RWPE2 (cell line): Measurements from ENCODE around the gene GDF11.
A peak's percentile ranks its signal among the peaks of the same experiment; 100 is the strongest.

Source experiments
- ATAC-seq: fragments of 200-7000 bp; cut with Tn5 transposase; 3 replicates; pipeline ENCODE4 v1.9.1; 2021; ENCODE audit warnings: low read depth
- DNase-seq: peaks from one replicate; pipeline ENCODE4 v3.0.0-alpha.2; 2020; ENCODE audit warnings: low spot score
- H3K27ac ChIP-seq: fragments of 450-650 bp; 2 replicates; pipeline ENCODE4 v1.5.1; 2017; ENCODE audit warnings: mild to moderate bottlenecking; ENCODE audit not compliant: poor library complexity, severe bottlenecking
- H3K27me3 ChIP-seq: fragments of 250-450 bp; sonication (Bioruptor Pico); 2 replicates; pipeline ENCODE4 v1.5.1; 2021; ENCODE audit warnings: mild to moderate bottlenecking, moderate library complexity; ENCODE audit not compliant: insufficient read depth, poor library complexity, severe bottlenecking
- H3K36me3 ChIP-seq: fragments of 250-450 bp; sonication (Bioruptor Pico); 2 replicates; pipeline ENCODE4 v1.5.1; 2020; ENCODE audit warnings: low read depth, mild to moderate bottlenecking, moderate library complexity
- H3K4me1 ChIP-seq: fragments of 250-450 bp; sonication (Bioruptor Pico); 2 replicates; pipeline ENCODE4 v1.5.1; 2021; ENCODE audit warnings: mild to moderate bottlenecking, moderate library complexity; ENCODE audit not compliant: insufficient read depth, poor library complexity, severe bottlenecking
- H3K4me3 ChIP-seq: fragments of 250-450 bp; sonication (Bioruptor Pico); 2 replicates; pipeline ENCODE4 v1.5.1; 2021; ENCODE audit warnings: mild to moderate bottlenecking, moderate library complexity; ENCODE audit not compliant: severe bottlenecking
- H3K9me3 ChIP-seq: fragments of 250-450 bp; sonication (Bioruptor Pico); 2 replicates; pipeline ENCODE4 v1.5.1; 2021; ENCODE audit warnings: mild to moderate bottlenecking, moderate library complexity; ENCODE audit not compliant: severe bottlenecking
- TF ChIP-seq, protein P1 (sequence below): fragments of 450-650 bp; IDR thresholded peaks from one replicate; pipeline ENCODE4 v1.5.1; 2017; ENCODE audit warnings: mild to moderate bottlenecking, moderate library complexity; ENCODE audit not compliant: poor library complexity, severe bottlenecking

The GDF11 gene

GRCh38 chr12:55716582-55716957, 26.4 kb upstream of the GDF11 start:
- no peaks in the 10 kb centered on the region for H3K27me3 ChIP-seq
- no peak for DNase-seq

DNA sequence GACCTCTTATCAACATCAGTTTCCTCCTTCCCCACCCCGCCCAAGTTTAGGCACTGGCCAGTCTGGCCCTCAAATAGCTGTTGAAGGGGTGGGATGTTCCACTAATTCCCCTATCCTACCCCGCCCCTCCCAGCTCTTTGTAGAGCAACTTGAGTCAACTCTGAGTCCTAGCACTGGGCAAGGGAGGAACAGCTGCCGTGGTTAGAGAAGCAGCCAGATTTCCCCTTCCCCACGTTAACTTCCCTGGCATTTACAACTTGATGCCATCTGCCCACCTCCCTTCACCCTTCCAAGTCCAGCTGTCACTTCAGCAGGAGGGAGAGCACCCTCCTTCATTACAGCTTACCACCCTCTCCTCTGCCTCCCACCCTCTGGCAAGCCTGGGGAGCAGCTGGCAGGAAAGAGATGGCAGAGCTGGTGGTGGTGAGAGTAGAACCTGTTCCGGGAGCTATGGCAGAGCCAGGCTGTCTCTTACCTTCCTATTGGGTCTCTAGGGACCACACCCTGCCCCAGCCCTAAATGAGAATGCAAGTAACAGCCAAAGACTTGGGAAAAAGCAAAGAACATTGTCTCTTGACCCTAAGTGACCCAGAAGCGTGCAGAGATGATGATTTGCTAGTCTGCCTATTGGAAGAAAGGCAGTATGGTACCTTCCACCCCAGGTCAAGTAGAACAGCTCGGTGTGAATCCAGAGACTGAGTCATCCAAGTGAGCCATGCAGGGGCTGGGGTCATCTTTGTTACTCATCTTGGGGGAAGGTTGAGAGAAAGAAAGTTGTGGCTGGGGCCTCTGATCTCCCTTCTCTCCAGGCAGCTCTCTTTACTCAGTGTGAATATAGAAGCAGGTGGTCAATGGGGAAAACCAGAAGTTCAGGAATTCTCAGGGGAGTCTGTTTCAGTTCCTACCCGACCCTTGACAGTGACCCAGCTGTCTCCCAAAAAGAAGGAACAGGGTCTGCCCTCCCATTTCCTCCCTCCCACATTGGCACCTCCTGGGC, 25.6 kb upstream of the GDF11 start:
- TF ChIP-seq, protein P1, sequence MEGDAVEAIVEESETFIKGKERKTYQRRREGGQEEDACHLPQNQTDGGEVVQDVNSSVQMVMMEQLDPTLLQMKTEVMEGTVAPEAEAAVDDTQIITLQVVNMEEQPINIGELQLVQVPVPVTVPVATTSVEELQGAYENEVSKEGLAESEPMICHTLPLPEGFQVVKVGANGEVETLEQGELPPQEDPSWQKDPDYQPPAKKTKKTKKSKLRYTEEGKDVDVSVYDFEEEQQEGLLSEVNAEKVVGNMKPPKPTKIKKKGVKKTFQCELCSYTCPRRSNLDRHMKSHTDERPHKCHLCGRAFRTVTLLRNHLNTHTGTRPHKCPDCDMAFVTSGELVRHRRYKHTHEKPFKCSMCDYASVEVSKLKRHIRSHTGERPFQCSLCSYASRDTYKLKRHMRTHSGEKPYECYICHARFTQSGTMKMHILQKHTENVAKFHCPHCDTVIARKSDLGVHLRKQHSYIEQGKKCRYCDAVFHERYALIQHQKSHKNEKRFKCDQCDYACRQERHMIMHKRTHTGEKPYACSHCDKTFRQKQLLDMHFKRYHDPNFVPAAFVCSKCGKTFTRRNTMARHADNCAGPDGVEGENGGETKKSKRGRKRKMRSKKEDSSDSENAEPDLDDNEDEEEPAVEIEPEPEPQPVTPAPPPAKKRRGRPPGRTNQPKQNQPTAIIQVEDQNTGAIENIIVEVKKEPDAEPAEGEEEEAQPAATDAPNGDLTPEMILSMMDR, result no peak
- DNase-seq (no peak), ATAC-seq (peak; percentile 49)
- Histone ChIP-seq H3K4me3 (peak overlapping the region; percentile 59), H3K4me1 (peaks cover 25% of the 10 kb centered on the region), H3K9me3 (no peaks in the 10 kb centered on the region), H3K36me3 (no peaks in the 10 kb centered on the region), H3K27me3 (no peaks in the 10 kb centered on the region), H3K27ac (peak overlapping the region; percentile 85)

More at GRCh38 chr12:55716582-55716957, 26.4 kb upstream of the GDF11 start:
- ATAC-seq, result peak; percentile 9
- TF ChIP-seq, protein P1, result no peak
- Histone ChIP-seq H3K27ac (peak overlapping the region; percentile 85), H3K9me3 (no peaks in the 10 kb centered on the region), H3K4me1 (peaks cover 25% of the 10 kb centered on the region), H3K36me3 (no peaks in the 10 kb centered on the region), H3K4me3 (peak overlapping the region; percentile 59)

GRCh38 chr12:55718015-55718414, 24.9 kb upstream of the GDF11 start:
- Histone ChIP-seq H3K4me1 (peaks cover 25% of the 10 kb centered on the region), H3K9me3 (no peaks in the 10 kb centered on the region), H3K36me3 (no peaks in the 10 kb centered on the region), H3K27me3 (no peaks in the 10 kb centered on the region), H3K4me3 (no peak overlapping the region), H3K27ac (peak overlapping the region; percentile 85)
- ATAC-seq (no peak), DNase-seq (no peak)
- TF ChIP-seq, protein P1, result no peak

- Histone ChIP-seq H3K27me3 (no peaks in the 10 kb centered on the region), H3K27ac (peak overlapping the region; percentile 85), H3K4me1 (peaks cover 20% of the 10 kb centered on the region), H3K36me3 (peaks cover 2% of the 10 kb centered on the region; the same call in 1 of the 2 replicates), H3K9me3 (no peaks in the 10 kb centered on the region), H3K4me3 (no peak overlapping the region)
- TF ChIP-seq, protein P1, result no peak
- DNase-seq, result no peak
- ATAC-seq, result no peak
Measured at GRCh38 chr12:55718624-55719275, 24.2 kb upstream of the GDF11 start.
